ENCODE data around the gene TGM2.

Gene TGM2

DNA sequence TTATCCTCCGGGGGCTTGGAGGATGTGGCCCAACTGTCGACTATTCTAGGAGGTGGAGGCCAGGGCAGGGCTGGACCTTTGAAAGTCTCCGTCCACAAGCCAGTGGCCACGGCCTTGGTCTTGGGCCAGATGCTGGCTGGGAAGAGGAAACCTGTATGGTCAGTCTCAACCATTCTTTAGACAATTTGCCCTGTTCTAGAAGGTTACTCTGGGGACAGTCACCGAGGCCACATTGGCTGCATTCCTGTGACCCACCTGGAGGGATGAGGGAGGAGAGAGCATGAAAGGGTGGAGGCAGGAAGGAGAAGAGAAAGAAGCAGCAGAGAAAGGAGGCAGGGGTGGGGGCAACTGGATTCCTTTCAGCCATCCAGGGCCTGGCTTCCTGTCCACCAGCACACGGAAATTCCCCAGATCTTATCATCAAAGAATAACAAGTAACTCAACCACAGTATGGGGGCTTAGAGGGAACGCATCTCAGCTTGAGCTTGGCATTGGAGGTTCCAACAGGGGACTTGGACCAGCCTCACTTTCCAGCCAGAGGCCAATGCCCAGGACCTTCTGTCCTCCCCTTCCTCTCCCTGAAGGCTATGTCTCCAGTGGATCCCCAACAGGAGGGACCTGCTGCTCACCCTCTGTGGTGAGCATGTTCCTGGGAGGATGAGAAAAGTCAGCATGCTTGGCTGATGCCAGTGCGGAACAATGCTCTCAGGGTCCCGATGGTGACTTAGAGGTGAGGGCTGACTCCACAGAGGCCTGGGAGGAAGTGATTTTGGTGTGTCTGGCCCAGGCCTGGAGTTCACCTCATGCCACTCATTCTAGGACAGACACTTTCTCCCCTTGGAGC lies 30.4 kb downstream of the TGM2 start:
- H3K4me3 ChIP-seq (ENCODE audit: low read depth, low read length): no peak overlapping the region

DNA sequence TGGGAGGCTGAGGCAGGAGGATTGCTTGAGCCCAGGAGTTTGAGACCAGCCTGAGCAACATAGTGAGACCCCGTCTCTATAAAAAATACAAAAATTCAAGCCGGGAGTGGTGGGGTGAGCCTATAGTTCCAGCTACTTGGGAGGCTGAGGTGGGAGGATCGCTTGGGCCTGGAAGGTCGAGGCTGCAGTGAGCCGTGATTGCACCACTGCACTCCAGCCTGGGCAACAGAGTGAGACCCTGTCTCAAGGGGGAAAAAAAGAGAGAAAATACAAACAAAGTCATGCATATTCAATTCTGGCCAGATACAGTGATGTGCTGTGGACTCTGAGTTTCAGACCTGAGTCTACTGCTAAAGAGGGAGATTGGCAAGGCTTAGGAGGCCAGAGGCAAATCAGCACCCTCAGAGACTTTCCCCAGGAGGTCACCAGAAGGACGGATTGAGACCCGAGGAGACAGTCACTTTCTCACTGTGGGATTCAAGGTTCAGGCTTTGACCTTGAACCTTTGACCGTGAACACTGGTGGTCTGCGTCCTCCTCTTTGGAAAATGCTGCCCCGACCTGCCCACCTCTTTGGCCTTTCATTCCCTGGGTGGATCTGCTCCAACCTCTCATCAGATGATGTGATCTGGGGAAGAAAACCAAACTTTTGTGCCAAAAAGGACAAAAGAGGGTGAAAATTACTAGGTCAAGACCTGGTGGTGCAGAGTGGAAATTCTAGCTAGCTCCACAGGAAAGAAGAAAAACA lies 31.2 kb downstream of the TGM2 start:
- H3K4me3 ChIP-seq (ENCODE audit: low read depth, low read length): no peak overlapping the region

DNA sequence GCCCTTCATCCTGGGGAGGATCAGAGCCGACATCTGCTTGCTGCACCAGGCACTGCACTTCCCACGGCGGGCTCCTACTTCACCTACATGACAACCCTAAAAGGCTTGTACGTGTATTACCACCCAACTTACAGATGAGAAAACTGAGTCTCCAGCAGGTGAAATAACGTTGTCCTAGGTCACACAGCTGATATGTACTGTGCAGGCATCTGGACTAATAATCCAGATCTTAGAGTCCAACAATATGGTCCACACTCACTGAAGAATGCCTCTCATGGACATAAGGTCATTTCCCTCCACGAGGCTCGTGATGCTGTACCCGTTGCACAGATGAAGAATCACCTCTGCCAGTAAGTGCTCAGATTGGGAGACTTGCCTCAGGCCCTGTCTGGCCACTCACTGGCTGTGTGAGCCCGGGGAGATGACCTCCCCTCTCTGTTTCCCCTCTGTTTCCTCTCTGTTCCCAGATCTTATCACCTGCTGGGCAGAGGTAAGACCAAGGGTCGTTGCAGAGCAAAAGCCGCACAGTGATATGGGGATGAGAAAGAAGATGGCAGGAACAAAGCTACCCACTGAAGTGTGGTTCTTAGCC lies 32.1 kb downstream of the TGM2 start:
- no peak overlapping the region for H3K4me3 ChIP-seq (ENCODE audit: low read depth, low read length)

GRCh38 chr20:38132156-38132909 lies 32.7 kb downstream of the TGM2 start:
- no peak overlapping the region for H3K4me3 ChIP-seq (ENCODE audit: low read depth, low read length)

DNA sequence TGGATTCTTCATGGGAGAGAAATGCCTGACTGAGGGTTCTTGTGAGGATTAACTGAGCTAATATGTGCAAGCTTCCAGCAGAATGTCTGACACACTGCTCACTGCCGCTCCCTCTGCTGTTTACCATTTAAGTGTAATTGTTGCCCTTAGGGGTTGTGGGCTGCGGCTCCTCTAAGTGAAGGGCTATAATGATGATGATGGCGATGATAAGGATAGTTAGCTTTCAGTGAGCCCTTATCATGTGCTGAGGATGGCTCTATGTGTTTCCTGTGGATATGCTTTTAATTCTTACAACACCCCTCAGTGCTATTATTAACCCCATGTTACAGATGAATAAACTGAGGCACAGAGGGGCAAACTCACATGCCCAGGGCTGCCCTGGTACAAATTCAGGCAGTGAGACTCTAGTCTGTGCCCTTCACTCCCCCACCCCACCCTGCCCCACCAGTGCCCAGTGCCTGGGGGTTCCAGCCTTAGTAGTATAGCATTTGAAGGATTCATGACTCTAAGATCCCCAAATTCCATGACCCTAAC lies 33.4 kb downstream of the TGM2 start:
- no peak overlapping the region for H3K4me3 ChIP-seq (ENCODE audit: low read depth, low read length)

GRCh38 chr20:38130687-38131587 lies 34.1 kb downstream of the TGM2 start:
- no peak overlapping the region for H3K4me3 ChIP-seq (ENCODE audit: low read depth, low read length)

- no peak overlapping the region for H3K4me3 ChIP-seq (ENCODE audit: low read depth, low read length)
Observed at GRCh38 chr20:38129893-38130609, 35.0 kb downstream of the TGM2 start.

- H3K4me3 ChIP-seq (ENCODE audit: low read depth, low read length): no peak overlapping the region
Observed at GRCh38 chr20:38129248-38129865, 35.7 kb downstream of the TGM2 start.

- no peak overlapping the region for H3K4me3 ChIP-seq (ENCODE audit: low read depth, low read length)
Observed at GRCh38 chr20:38128691-38129090, 36.4 kb downstream of the TGM2 start.

- H3K4me3 ChIP-seq (ENCODE audit: low read depth, low read length): no peak overlapping the region
Observed at GRCh38 chr20:38127920-38128528, 37.0 kb downstream of the TGM2 start.

GRCh38 chr20:38126932-38127621 lies 38.0 kb downstream of the TGM2 start:
- H3K4me3 ChIP-seq (ENCODE audit: low read depth, low read length): no peak overlapping the region

DNA sequence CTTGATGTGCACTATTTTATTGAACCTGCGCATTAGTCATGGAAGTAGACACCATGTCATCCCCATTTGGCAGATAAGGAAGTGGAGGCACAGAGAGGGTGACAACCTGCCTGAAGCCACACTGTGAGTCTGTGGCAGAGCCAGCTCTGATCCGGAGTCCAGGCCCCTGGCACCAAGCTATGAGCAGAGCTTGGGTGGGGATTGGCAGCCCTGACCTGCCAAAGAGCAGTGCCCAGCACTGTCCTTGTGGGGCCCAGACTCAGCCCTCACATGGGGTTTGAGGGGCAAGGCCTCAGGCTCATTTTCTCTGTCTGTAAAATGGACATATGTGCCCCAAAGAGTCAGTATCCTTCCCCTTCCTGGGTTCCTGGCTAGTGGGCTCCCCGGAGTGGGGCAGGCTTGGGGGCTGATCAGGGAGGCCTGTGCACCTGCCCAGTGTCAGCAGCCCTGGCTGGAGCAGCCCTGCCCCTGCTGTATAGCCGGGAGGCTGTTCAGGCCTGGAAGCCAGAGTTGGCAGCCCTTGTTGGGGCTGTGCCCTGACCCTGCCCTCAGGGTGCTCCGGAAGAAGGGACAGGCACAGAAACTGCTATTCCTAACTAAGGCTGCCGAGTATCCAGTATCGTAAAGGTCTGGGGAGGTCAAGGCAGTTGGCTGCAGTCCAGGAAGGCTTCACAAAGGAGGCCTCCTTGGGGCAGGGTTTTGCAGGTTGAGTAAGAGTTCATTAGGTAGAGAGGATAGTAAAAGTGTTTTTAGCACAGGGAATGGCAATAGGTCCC lies 38.7 kb downstream of the TGM2 start:
- no peak overlapping the region for H3K4me3 ChIP-seq (ENCODE audit: low read depth, low read length)

GRCh38 chr20:38125157-38126056 lies 39.7 kb downstream of the TGM2 start:
- H3K4me3 ChIP-seq (ENCODE audit: low read depth, low read length): no peak overlapping the region

DNA sequence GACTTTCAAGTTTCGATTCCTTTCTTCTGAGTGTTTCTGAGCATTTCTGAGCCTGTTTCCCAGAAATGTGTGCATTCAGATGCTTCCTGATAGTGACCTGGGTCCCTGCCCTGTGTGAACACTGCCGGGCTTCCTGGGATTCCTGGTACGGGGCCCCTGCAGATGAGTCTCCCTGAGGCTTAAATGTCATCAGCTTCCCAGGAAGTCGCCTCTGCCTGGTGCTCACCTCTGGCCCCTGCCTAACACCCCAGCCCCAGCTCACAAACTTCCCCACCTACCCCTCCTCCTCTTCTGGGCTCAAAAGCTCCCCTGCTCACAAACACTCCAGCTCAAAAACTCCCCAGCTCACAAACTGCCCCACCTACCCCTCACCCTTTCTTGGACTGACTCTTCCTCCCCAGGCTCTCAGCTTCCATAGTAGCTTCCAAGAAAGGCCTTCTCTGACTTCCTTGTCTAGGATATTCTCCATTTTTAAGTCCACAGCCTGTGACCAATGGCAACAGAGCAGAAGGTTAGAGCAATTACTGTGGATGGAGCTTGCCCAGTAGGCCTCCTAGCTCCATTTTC lies 42.0 kb downstream of the TGM2 start:
- H3K4me3 ChIP-seq (ENCODE audit: low read depth, low read length): no peak overlapping the region

- H3K4me3 ChIP-seq (ENCODE audit: low read depth, low read length): no peak overlapping the region
Observed at GRCh38 chr20:38121741-38122140, 43.3 kb downstream of the TGM2 start.

DNA sequence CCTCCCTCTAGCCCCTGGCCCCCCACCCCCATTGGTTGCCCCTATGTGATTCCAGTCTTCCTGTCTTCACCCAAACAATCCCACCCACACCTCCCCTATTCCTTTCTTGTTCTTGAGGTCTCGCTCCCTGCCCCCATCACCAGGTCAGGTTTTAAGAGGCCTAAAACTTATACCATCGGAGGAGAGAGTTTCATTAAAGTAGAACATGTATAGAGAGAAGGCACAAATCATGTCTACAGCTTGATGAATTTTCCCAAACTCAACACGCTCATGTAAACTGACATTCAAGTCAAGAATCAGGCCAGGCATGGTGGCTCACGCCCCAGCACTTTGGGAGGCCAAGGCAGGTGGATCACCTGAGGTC lies 44.5 kb downstream of the TGM2 start:
- H3K4me3 ChIP-seq (ENCODE audit: low read depth, low read length): no peak overlapping the region
